D721Med (cell line): Measurements from ENCODE around the gene SLAIN1.

Source experiments
- DNase-seq: peaks from one replicate; pipeline ENCODE4 v3.0.0; 2011; ENCODE audit warnings: low spot score; ENCODE audit not compliant: insufficient read length
- FAIRE-seq: peaks from 2 replicates; lab custom pipeline; 2011; peaks lifted over from hg19 to GRCh38; lab: Jason Lieb, UNC
- TF ChIP-seq, protein P1 (sequence below): IDR thresholded peaks from 2 replicates; pipeline ENCODE4 v1.5.1; 2012; ENCODE audit warnings: mild to moderate bottlenecking, control low read depth; ENCODE audit not compliant: insufficient read depth; ENCODE audit errors: missing control alignments

SLAIN1 gene

DNA sequence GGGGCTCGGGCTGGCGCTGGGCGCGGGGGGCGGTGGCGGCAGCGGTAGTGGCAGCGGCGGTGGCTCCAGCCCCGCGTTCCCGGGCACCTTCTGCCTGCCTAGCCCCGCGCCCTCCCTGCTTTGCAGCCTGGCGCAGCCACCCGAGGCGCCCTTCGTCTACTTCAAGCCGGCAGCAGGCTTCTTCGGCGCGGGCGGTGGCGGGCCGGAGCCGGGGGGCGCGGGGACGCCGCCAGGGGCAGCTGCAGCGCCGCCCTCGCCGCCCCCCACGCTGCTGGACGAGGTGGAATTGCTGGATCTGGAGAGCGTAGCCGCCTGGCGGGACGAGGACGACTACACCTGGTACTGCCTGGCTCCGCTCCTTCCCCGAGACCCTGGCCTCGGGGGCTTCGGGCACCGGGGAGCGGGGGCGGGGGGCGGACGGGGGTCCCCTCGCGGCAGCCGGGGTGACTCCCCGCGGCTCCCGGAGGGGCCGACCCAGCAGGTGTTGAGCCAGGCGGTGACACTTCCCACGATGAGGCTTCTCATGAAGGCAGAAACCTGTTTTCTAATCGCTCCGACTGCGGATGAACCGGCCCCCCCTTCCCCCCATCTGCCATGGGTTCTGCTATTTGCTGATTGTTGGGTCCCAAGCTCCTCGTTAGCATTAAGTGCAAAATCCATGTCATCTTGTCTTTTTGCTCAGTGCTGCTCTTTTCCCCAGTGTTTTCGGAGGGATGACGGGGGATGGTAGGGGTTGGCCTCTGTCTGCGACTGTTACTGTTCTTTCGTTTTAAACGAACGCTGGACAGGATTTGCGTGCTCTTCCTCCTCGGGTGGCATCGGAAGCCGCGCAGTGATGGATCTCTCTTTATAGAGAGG lies 943 bp downstream of the SLAIN1 start:
- FAIRE-seq: no peak
- DNase-seq: no peak
- TF ChIP-seq, protein P1, sequence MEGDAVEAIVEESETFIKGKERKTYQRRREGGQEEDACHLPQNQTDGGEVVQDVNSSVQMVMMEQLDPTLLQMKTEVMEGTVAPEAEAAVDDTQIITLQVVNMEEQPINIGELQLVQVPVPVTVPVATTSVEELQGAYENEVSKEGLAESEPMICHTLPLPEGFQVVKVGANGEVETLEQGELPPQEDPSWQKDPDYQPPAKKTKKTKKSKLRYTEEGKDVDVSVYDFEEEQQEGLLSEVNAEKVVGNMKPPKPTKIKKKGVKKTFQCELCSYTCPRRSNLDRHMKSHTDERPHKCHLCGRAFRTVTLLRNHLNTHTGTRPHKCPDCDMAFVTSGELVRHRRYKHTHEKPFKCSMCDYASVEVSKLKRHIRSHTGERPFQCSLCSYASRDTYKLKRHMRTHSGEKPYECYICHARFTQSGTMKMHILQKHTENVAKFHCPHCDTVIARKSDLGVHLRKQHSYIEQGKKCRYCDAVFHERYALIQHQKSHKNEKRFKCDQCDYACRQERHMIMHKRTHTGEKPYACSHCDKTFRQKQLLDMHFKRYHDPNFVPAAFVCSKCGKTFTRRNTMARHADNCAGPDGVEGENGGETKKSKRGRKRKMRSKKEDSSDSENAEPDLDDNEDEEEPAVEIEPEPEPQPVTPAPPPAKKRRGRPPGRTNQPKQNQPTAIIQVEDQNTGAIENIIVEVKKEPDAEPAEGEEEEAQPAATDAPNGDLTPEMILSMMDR: no peak

DNA sequence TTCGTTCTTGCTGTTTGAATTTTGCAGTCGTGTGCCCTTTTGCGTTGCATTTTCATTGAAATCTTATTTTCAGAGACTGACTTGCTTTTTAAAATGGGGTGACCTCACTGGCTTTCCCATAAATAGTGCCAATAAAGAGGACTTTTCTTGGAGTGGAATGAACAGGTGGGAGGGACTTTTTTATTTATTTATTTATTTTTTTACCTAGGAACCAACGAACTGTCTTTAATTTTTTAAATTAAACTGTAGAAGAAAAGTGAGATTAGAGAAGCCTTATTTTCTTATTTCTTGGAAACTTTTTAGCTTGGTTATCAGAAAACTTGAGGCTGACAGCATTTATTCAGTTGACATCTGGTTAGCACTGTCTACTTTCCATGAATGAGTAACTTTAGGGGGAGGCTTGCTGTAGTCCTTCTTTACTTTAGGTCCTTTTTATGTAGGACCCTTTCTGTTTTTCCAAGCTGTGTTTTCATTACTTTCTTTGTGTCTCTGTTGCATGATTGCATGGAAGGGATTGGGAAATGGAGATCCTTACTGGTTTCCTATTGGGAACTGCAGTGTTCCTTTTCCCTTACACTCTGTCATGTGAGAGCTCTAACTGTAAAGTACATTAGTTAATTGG lies 1.7 kb downstream of the SLAIN1 start:
- TF ChIP-seq, protein P1: no peak
- DNase-seq (no peak), FAIRE-seq (peak; percentile 48)

DNA sequence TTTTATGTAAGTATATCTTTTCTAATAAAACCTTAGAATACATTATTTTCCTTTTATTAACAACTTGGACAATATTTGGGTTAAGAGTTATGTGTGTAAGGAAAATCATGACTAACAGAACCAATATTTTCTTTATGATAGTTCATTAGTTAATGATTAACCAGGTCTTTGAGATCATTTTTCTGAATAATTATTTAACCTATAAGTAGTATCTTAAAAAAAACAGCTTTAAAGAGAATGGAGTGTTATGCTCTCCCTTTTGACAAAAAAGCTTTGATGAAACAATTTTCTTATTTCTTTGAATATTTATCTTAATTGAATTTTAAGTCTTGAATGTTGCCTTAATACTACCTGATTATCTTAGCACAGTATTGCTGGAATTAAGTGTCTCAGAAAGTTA lies 3.8 kb downstream of the SLAIN1 start:
- TF ChIP-seq, protein P1: no peak
- no peak for DNase-seq
- no peak for FAIRE-seq

DNA sequence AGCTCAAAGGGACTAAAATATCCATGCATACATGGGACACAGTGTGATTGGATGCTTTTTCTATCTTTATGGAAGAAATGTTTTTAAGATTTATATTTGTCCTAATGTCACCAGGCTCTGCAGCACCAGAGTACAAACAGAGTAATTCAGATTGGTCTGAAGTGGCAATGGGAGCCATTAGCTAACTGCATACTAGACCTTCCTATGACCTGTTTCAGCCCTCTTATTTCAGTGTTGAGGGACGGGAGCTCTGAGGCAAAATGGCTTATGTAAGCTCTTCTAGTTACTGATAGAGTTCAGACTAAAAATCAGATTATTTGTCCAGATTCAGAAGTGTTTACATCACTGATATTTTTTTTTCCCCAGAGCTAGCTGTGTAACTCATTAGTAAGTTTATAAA lies 4.9 kb downstream of the SLAIN1 start:
- FAIRE-seq: no peak
- DNase-seq: no peak
- TF ChIP-seq, protein P1: no peak

DNA sequence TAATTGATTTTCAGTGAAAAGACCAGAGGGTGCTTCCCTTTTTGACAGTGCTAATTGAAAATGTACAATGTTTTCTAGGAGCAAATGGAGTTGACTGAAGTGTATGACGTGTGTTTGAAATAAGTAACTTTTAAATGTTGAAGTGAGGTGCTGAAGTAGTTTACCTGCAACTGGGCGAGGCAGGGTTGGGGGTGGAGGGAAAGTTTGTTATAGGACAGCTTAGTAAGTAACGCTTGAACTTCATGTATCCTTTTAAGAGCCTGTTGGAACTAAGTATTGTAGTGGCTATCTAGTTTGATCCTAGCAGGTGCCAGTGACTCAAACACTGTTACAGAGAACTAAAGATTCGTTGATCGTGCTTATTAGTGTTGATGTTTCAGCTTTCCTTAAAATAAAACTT lies 5.9 kb downstream of the SLAIN1 start:
- TF ChIP-seq, protein P1: no peak
- FAIRE-seq: no peak
- no peak for DNase-seq

DNA sequence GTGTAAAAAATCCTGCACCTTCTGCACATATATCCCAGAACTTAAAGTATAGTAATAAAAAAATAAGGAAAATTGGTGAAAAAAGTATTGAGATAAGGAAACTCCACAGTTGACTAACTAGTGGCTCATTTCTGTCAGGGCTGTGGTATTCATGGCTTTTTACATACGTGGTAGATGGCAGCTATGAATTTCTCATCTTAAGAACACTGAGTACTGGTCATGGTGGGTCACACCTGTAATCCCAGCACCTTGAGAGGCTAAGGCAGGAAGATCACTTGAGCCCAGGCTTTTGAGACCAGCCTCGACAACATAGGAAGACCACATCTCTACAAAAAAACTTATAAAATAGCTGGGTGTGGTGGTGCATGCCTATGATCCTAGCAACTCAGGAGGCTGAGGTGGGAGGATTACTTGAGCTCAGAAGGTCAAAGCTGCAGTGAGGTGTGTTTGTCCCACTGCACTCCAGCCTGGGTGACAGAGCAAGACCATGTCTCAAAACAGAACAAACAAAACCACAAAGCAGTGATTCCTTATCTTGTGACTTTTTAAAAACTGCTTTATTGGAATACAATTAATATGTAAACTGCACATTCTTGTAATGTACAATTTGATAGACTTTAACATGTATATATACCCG lies 16.8 kb downstream of the SLAIN1 start:
- DNase-seq (no peak), FAIRE-seq (no peak)
- TF ChIP-seq, protein P1: no peak
